Activated CD8-positive, alpha-beta memory T cell treated with anti-CD3 and anti-CD28 coated beads for 24 hours (primary cell): ENCODE results near the gene RPTOR.

Source experiments
- DNase-seq: peaks from one replicate; pipeline ENCODE4 v3.0.0-alpha.2; 2020

Gene RPTOR

DNA sequence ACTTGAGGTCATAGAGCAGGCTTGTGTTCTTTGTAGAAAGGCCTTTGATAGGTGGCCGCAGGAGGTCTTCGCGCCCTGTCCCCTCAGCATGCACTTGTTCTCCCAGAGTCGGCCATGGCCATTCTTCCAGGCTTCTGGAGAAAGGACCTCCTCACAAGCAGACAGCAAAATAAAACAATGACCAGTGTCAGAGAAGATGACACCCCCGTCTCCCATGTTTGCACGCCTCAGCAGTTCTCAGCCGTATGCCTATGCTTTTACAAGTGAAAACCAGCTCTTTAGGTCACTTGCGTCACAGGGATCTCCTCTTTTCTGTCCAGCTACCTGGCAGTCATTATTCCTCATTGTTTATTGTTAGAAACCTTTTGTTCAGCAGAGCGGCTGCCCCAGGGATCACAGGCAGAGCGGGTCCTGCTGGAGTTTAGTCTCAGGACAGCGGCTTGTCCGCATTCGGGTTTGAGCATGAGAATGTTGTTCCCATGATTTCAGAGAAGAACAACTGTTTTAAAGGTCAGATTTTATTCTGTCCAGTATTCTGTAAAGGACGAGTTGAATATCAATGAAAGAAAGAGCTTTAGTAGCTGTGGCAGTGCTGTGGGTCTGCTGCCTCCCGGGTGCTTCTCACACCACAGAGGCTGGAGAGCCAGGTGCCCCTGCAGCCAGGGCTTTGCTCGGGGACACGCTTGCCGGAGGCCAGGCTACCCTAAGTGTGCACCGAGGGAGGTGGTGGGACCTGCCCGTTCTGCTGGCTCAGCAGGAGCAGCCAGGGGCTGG, 123.9 kb downstream of the RPTOR start:
- no peak for DNase-seq

DNA sequence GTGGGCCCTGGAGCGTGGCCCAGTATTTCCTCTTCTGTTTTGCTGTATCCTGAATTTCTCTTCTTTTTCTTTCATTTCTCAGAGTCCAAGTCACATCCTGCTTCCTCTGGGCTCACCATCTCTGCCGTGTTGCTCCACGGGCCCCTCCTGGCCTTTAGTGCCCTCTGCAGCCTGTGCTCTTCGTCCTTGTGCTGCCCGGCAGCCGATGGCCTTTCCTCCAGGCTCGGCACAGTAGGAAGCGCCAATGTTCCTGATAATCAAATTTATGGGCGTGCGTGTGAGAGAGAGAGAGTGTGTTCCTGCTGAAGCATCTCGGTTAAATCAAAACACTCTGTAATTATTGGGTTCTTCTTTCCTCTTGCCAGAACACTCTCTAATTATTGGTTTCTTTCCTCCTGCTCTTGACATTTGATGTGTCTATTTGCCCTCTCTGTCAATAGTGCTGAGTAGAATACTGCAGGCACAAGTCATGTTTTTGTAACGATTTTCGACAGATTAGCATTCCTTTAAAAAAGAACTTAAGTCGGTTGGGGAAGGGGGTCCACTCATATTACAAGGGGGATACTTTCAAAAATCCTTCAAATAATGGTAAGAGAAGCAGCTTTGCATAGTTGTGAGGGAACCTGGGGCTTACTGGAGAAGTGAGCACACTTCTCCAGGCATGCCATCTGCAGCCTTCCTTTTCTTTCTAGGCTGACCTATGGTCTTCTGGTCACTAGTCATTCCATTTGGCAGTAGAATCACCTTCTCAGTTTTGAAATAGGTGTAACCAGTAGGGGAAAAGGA, 126.6 kb downstream of the RPTOR start:
- no peak for DNase-seq

DNA sequence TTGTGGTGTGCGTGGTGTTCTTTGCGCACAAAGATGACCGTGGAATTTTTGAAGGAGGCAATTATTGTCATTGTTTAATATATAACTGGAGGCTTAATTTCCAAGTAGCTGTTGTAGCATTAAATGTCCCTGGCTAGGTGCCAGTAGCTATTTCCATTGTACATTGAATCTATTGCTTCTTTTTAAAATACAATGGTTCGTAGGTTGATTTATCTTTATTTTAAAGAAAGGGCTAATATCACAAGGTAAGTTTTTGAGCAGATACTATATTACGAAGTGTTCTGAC, 127.1 kb downstream of the RPTOR start:
- DNase-seq = no peak

DNA sequence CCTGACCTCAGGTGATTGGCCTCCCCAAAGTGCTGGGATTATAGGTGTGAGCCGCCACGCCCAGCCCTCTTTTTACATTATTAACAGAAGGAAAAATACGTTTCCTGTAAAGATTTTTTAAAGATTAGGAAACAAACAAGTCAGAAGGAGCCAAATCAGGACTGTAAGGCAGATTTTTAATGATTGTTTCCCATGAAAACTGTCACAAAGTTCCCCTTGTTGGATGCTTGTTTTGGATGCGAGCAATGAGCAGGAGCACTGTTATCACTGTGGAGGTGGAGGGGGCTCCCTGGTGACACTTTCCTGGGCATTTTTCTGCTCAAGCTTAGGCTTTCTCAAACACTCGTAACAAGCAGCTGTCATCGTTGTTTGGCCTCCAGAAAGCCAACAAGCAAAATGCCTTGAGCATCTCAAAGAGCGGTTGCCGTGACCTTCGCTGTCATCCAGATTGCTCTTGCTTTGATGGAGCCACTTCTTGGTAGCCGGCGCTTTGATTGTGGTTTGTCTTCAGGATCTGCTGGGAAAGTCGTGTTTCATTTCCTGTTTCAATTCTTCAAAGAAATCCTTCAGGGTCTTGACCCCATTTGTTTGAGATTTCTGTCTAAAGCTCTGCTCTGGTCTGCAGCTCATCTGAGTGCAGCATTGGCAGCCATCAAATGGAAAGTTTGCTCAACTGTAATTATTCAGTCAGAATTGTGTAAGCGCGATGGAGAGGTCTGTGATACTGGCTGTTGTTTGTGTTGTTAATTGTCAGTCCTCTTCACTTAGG, 128.7 kb downstream of the RPTOR start:
- no peak for DNase-seq

DNA sequence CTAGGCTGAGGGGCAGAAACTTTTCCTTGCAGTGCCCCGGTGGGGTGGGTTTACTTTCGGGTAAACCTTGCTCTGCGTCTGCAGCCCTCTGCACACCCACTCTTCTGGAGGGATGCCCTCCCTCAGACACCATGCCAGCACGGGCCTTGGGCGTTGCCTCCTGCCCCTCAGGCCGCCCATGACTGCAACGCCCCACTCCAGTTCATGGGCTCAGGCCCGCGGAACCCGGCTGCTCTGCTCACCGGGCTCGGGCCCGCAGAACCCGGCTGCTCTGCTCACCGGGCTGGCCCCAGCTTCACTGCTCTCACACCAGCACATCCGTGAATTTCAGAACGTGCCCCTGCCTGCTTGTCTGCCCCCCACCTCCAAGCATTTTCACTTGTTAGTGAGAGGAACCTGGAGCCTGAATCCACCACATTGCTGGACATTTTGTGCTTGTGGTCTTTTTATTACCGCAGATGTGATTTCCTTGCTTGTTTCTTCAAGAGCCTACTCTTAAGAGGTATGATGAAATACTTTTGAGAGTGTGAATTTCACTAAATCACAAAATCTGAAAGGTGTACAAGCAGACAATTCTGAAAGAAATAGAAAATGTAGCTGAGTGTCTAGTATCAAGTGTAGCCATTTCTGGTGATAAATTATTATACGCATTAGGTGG, 130.9 kb downstream of the RPTOR start:
- DNase-seq = no peak

DNA sequence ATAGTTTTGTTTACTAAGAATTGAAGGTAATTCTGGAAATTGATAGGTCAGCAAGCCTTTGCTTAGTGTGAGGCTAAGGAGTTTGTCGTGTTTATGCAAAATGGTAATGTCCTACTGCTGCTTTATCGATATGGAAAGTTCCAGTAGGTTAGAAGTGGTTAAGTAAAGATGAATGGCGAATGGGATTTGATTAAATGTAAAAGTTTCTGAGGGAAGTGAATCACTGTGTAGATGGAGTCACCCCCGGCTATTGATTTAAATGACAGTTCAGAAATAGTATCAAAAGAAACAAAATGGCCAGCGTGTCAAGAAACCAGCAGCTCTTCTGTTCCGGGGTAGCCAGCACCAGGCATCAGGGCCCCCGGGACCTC, 131.4 kb downstream of the RPTOR start:
- no peak for DNase-seq

DNA sequence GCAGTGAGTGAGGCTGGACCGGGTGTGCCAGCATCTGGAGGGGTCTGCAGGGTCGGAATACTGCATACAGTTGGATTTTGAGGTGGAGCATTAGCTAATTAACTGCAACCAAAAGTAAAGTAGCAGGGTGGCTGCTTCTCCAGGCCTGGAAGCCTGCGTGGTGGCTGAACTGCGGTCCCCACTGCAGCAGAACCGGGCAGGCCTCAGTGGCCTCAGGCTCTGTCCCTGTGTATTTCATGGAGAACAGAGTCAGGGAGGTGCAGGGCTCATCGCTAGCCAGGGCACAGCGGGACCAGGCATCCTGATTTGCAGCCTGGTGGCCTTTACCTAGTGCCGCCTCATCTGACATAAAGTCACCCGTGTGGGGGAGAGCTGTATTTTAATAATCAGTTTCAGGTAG, 131.9 kb downstream of the RPTOR start:
- no peak for DNase-seq

DNA sequence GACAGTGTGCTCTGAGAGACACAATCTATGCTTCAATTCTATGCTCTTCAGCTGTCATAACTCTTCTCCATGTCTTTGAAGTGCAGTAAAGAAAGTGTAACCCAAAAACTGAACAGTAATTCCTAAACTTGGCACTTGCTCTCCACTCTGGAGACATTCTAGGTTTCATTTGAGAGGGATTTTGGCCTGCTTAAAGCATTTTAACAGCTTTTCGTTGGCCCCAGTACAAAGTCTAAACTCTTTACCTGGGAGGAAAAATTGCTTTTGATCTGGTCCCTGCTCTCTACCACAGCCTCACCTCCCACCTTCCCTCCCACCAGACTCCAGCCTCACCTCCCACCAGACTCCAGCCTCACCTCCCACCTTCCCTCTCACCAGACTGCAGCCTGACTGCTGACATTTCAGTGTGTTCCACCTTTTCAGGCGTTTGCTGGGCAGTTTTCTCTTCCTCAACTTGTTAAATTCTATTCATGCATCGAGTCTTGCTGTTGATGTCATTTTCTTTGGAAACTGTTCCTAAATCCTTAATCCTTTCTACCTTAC, 132.6 kb downstream of the RPTOR start:
- no peak for DNase-seq

DNA sequence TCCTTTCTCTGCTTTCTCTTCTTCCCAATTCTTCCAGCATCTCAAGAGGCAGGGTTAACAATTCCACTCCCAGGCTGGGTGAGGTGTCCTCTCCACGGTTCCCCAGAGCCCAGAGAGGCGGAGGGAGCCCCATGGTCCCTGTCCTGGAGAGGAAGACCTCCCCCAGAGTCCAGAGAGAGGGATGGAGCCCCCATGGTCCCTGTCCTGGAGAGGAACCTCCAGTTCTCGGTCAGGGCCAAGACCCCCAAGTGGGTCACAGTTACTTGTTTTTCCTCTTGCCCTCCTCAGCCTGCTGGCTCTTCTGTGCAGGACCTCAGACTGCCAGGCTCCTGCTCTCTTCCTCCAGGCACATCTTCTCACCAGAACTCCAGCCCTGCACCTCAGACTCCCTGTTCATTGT, 135.2 kb downstream of the RPTOR start:
- no peak for DNase-seq

DNA sequence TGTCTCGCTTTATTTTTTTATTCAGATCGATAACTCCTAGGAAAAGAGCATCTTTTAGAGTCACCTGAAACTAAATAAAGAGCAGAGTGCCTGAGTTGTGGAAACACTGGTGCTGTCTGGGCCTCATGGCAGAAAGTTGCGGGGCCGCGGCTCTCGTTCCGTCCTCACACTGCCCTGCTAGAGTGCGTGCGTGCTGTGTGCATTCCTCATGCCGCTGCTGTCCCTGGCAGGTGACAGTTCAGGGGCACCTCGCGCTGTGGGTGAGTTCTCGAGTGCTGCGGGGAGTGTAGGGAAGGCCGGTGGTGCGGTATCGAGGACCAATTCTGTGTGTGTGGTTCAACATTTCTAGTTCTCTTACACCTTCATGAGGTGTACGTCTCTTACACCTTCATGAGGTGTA, 136.6 kb downstream of the RPTOR start:
- DNase-seq = no peak

DNA sequence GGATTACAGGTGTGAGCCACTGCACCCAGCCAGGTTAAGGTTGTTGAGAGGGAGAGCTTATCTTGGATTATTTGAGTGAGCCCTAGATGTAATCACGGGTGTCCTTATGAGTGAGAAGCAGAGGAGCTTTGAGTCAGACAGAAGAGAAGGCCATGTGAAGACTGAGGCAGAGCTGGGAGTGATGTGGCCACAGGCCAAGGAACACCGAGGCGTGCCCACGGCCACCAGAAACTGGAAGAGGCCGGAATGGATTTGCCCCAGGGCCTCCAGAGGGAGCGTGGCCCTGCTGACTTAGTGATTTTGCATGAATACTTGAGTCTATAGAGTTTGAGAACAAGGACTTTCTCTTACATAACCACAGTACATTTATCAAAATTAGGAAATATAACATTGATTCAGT, 137.7 kb downstream of the RPTOR start:
- DNase-seq = no peak

DNA sequence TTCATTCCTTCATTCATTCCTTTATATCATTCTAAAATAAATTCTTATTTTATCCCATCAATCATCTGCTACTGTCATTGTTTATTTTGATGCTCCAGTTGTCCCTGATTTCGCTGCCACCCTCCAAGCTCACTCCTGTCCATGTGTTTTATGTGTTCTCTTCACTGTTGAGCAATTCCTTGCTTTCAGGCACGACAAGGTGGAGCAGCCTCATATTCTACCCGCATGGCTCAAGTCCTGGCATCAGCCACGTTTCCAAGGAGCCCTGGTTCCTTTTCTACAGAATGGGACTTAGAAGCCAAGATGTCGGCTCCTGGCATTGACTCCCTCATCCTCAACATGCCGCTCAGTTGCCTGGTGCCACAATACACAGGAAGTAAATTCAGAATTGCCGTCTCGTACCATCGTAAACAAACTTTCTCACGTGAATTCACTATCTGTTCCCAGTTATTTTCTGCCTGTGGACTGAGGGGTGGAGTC, 139.0 kb downstream of the RPTOR start:
- DNase-seq = no peak

DNA sequence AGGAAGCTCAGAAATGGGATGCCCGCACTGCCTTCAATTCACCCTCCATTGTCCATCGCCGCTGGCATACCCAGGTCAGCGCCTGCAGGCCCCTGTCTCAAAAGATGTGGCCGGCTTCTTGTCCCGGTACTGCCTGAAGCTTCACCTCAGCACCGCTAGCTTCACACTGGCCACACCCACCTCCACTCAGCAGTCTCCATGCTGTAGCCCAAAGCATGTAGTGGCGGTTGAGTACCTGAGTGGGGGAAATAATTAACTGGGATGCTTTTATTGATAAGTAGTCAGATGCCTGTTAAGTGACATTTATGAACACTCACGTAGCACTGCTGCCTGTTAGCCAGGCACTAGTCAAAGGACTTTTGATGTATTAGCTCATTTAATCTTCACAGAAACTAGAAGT, 143.2 kb downstream of the RPTOR start:
- DNase-seq = no peak

DNA sequence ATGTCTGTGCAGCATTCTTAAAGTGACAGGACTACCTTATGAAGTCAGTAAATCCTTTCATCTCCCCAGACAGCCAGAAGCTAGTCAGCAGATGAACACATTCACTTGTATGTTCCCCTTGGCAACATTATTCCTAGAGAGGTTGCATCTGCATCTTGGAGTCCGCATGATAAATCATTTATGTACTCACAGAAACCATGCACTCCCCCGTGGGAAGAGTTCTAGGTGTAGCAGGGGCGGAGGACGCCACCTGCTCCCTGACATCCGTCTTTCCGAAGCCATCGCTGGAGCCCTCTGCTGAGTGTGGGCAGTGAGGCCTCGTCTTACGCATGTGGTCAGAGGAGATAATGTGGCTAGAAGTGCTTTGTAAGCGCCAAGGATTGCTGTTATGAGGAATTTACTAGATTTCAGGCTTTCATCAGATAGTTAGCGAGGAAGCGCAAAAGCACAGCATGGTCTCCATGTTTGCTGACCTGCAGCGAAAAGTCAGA, 144.5 kb downstream of the RPTOR start:
- DNase-seq = no peak

DNA sequence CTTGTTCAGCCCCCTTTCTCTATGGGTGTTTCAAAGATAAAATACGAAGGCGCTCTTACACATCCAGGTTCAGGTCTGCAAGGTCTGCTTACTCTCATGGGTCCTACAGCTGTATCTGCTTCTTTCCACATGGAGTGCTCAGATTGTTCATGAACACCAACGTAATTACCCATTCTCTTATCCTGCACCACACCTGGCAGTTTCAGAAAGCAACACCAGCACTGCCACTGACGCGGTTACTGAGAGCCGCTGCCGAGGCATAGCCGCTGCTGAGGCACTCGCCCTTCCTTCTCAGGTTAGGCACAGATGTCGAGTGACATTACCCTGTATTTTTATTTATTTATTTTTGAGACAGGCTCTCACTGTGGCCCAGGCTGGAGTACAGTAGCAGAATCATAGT, 147.1 kb downstream of the RPTOR start:
- DNase-seq = no peak

DNA sequence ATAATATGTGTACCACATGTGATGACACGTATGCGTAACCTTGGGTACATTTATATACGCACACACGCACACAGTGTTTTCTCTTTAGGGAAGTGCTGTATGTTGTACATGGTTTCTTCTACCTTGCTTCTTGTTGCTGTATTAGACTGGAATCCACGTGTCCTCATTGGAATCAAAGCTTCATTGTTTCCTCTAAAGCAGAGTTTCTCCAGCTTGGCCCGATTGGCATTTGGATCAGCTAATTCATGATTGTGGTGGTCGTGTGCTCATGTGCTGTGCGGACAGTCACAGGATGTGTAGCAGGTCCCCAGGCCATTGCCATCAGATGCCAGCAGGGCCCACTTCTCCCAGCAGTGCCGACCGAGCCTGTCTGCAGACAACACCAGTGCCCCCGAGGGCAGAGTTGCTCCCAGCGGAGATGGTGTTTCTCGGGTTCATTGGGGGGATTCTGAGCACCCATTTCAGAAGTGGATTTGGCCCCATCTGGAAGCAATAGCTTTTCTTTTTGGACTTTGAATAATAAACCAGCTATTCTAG, 148.4 kb downstream of the RPTOR start:
- DNase-seq = no peak

DNA sequence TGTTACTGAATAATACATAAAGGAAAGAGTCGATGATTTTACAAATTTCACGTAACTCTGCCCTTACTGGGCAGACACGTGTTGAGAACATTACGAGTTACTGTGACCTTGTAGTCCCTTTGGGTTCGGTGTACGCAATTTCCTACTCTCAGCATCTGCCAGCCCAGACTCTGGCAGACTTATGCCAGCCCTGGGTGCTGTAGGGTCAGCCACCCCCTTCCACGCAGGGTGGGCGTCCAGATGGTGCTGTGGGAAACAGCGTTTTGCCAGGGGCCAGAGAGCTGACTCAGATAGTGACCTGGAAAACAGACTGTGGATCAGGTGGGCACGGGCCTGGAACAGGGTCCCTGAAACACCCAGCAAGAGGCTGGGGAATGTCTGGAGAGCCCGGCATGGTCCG, 148.9 kb downstream of the RPTOR start:
- DNase-seq = no peak

DNA sequence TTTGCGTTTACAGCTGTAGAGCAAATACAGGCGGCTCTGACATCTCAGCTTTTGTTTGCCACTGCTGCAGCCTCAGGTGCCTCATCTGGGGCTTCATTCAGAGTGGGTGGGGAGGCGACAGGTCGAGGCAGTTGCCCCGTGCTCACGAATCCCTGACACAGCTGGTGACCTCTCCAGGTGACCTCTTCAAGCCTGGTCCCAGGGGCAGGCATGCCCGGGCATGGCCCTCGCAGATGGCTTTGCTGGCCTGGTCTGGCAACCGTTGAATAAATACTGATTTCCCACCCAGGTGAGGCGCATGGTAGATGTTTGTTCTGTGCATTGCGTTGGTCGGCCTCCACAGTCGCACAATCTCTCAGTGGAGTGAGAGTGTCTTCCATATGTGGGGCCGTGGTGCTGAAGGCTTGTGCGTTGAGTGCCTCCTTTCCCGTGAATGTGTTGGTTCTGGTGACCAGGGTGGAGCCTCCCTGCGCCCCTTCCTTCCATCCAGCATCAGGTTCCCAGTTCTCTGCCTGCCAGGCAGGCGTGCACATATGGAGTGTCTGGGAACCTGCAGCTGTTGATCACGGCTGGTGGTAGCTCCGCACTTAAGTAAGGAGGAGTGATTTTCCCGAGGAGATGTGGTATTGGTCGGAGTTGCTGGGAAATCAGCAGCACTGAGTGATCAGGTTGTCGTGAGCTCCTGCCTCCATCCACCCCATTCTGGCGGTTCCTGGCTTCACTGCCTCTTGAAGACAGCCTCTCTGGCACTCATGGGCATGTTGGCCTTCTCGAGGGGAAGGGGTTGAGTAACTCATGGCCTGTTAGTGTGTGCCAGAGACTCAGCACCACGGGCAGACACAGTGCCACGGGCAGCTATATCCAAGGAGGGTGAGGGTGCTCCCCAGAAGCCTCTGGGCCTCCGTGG, 149.7 kb downstream of the RPTOR start:
- DNase-seq = no peak

DNA sequence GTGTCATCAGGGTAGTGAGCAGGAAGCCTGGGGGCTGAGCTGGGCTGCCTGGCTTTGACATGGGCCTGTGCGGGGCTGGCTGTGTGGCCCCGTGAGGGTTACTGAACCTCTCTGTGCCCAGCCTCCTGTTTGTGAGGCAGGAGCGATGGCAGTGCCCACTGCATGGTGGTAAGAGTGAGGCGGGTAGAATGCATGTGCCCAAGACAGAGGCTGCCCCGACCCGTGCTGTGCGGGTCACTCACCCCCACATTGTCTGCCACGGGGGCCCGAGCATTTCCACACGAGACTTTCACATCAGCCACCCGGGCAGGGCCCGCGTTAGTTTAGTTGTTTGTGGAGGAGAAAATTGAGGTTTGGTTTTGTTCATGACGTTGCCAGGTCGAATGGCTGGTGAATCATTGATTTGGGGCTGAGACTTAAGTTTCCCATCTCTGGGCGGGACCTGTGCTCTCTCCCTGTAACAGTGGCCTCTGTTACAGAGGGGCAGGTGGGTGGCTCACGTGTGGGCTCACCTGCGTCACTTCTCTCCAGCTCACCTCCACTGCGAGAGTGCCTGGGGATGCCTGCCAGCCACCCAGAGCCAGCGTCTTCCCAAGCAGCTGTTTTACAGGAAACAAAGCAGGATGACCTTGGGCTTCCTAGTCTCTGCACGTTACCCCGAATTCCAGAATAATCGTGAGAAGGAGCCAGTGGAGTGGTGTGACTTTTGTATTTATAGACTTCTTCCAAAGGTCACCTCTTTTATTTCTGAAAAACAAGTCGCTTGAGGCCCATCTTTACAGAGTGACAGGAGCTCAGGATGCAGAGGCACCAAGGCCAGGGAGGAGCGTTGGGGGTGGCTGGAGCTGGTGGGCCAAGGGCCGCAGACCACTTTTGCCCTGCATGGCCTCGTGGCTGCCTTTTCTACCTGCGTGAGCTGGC, 150.6 kb downstream of the RPTOR start:
- no peak for DNase-seq

DNA sequence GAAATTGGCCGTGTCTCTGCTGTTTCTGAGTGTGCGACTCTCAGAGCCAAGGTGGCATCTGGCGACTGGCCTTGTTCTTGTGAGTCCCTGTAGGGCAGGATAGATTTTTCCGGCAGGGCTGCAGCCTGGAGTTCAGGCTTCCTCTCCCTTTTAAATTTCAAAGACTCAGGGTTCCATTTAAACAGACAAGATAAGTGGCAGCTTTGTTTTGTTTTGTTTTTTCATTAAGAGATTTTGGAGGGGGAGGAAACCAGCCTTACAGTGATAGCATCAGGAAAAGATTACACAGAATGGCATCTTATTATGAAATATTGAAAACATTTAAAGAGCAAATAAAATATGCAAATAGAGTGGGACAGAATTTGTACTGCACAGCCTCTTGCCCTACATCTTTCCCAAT, 151.3 kb downstream of the RPTOR start:
- DNase-seq = no peak
